HG02798 (cell line): ENCODE measurements around the gene ANKRD39.

ENCODE experiments used
- ATAC-seq: cut with Tn5 transposase; IDR thresholded peaks from one replicate; pipeline ENCODE4 v1.9.1; 2021; ENCODE audit warnings: mild to moderate bottlenecking; ENCODE audit not compliant: unreplicated experiment, poor library complexity

Gene ANKRD39

DNA sequence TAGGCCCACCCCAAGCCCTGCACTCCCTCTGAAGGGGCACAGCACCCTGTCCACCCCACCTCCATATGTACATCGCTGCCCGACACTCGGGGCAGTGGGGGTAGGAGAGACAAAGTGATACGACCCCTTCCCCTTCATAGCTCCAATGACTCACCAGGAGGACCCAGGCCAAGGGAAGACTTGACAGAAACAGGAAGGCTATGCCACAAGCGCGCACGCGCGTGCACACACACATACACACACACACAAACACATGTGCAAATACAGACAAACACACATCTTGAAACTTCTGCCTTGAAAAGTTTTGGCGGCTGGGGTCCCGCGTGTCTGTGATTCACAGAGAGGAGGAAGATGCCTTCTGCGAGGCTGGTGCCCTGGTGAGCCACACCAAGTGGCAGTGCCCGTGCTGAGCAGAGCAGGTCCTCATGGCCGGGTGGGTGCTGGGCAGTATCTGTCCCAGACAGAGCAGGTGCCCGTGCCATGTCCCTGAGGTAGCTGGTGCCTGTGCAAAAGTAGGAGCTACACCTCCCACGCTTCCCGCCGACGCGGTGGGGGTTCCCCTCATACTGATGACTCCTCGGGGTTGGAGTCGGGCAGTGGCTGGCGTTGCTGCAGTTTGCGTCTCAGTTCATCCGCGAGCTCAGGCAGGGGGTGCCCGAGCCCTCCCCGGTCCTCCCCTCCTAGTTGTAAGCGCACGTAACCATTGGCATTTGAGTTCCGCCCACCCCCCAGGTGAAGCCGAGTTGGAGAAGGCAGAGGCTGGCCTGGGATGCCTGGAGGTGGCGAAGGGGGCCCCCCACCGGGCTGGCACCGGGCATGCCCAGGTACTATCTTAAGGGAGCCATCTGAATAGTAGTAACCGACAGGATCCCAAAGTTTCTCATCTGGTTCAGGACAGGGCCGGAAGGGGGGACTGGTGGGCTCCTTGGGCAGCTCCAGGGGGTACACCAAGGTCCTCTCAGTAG is 2.5 kb upstream of the ANKRD39 start:
- no peak for ATAC-seq

DNA sequence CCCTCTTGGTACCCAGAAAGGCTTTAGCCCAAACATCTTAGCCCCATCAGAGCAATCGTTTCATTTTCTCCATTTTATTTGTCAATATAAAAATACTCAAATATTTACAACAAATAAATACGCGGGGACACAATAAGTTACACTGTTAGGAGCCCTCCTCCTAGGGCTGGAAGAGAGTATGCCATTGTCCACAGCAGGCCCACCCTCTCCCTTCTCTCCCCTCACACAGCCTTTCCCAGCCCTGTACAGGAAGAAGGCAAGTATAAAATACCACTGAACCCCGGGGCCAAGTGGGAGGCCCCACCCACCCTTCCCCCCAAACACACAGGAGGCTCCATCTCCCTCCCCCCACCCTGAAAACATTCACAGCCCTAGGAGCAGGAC is 1.9 kb upstream of the ANKRD39 start:
- no peak for ATAC-seq

GRCh38 chr2:96859099-96859649 is 1.4 kb upstream of the ANKRD39 start:
- no peak for ATAC-seq

DNA sequence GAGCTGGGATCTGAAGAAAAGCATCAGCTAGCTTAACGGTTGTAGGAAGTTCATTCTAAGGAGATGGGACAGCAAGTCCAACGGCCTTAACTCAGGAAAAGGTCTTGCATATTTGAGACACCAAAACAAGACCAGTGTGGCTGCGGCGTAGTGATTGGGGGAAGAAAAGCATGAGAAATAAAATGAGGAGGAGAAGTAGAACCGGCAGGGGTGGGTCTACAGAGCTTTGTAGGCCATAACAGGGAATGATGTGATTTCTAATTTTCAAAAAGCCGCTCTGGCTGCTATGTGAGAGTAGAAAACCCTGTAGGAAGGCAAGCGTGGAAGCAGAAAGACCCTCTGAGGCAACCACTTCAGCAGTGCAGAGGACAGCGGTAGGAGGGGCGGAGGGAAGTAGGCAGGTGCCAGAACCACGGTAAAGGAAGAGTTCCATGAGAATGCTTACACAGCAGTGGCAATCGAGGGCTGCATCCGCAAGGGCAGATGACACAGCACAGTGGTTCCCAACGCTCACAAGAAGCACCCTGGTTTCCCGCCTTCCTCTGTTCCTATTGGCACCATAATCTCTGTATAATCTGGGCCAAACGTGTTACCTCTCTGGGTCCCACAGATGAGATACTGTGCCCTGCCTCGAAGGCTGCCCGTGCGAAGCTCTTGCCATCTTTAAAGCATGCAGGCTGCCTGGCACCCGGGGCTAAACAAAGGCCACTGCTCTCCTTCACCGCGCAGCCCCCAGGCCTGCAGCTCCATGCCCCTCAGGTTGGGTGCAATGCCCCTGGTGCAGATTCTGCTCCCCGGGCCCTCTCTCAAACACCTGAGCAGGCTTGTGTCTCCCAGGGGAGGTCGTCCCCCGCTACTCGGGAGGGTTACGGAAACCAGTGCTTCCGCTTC is 795 bp downstream of the ANKRD39 start:
- no peak for ATAC-seq

DNA sequence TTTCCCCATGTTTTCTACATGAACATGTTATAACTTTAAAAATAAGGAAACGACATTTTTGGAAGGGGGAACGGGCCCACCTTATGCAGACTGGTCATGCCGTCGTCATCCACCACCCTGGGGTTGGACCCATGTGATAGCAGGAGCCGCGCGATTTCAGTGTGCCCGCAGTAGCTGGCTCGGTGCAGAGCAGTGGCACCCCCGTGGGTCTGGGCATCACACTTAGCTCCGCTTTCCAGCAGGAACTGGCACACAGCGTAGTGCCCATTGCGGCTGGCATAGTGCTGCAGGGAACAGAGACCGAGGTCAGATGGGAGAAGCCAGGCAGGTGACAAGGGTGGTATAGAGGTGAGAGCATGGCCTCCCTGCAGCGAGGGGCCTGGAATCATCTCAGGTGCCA is 4.5 kb downstream of the ANKRD39 start:
- no peak for ATAC-seq

GRCh38 chr2:96852667-96853066 is 5.1 kb downstream of the ANKRD39 start:
- no peak for ATAC-seq

GRCh38 chr2:96848264-96848663 is 9.6 kb downstream of the ANKRD39 start:
- no peak for ATAC-seq

- ATAC-seq = no peak
Measured at GRCh38 chr2:96847586-96847985, 10.2 kb downstream of the ANKRD39 start.

DNA sequence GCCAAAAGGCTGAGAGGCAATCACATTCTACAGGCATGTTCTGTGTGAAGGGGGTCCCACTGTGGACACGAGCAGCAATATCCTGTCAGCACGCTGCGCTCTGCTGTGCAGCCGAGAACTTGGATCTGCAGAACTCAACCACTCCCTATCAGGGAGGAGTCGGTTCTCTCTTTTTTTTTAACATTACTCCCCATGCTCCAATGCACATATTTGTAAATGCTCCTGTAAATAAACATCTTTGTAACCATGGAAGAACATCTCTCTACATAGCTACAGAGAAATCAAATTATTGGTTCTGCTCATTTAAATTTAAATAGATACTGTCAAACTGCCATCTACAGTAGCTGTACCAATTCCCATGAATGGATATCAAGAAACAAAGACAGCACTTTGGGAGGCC is 11.0 kb downstream of the ANKRD39 start:
- no peak for ATAC-seq

DNA sequence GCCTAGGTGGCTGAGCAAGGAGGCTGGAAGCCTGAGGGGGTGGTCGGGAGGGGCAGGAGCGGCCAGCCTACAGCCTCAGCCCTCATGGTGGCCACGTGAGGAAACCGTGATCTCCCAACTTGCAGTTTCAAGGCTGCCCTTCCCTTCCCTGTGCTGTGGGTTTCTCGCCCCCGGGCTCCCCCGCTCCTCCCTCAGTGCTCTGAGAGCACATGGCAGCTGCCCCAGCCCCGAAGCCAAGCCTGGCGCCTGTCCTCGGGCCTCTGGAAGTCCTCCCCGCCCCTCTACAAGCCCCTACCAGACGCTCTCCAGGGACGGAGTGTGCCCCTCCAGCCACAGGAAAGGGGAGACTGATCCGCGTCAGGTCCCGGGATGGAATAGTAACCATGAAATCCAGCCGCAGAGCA is 13.4 kb downstream of the ANKRD39 start:
- no peak for ATAC-seq

GRCh38 chr2:96843538-96844268 is 14.1 kb downstream of the ANKRD39 start, which contains the start of gene ANKRD23:
TSS of gene ANKRD23 (minus strand) at chr2:96844021. CDS start at chr2:96843992, 29 bp downstream.
- ATAC-seq = no peak

DNA sequence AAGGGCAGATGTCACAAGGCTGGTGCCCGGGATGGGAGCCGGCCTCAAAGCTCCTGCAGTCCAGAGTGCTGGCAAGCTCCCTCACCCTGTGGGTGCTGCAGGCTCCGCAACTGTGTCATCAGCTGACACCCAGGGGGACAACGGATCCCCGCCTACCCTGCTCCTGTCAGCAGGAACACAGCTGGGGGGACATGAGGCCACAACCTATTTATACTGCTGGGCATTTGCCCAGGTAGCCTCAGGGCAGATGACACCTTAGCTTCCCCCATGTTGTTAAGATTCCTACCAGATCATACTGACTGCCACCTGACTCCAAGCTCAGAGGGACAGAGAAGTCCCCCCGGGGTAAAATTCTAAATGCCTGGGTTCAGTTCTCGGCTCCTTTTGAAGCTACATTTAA is 15.2 kb downstream of the ANKRD39 start:
- ATAC-seq = no peak

GRCh38 chr2:96841701-96842495 is 15.9 kb downstream of the ANKRD39 start:
- ATAC-seq = no peak

GRCh38 chr2:96839875-96840850 is 17.7 kb downstream of the ANKRD39 start:
- ATAC-seq = no peak

DNA sequence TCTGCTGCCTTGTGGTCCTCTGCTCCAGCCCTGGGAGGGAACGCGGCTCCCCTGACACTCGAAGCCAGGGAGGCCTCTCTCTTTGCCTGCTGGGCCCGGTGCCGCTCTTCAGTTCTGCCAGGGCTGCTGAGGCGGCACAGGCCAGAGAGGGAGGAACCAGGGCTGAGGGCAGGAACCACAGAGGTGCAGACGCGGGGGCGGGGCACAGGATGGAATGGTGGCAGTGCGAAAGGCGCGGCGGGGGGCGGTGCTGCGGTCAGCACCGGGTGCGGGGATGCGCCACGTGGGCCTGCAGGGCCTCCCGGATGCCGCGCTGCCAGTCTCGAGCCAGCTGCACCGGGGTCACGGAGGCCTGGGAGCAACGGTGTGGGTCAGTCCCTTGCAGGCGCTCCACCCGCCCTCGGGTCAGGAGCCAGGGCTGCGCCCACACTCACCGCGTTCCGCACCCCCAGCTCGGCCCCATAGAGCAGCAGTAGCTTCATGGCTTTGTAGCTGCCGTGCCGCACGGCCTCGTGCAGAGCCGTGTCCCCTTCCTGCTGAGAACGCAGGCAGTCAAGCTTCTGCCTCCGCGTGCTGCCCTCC is 18.4 kb downstream of the ANKRD39 start:
- ATAC-seq = peak; percentile 78

DNA sequence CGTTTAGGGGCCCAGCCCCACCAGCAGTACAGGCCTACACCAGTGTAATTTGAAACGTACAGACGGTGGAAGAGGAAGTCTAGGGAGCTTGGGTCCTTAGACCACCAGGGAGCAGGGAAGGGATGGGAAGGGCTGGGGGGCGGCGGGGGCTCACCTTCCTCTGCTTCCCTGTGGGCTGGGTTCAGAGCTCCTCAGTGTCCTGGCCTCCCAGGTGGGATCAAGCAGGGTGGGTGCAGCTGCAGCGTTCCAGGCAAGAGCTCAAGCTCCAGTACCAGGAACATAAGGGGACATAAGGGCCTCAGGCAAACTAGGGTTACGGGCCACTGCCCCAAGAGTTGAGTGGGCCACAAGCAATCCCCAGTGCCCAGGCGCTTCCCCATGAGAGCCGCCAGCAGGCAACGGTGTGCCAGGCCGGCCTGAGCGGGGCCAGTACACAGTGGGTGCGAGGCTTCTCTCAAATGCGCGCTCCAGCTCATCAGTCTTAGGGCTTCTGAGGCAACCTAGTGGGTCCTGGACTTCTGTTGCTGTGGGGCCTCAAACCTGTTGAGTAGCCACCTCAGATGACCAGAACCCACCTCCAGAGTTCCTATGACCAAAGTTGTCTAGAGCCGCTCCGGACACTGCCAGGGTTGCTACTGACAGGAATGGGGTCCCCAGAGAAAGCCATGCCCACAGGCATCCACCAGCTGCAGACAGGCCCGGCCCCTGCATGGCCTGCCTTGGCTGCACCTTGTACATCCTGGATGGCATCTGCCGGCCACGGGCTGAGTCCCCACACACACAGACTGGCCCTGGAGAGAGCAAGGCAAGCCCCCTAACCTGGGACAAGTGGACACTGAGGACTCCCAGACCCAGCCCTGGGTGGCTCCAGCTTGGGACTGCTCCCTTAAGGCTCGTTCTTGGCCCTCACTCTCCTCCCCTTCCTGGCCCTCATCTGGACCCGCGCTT is 19.2 kb downstream of the ANKRD39 start:
- ATAC-seq = peak; percentile 11

- no peak for ATAC-seq
Measured at GRCh38 chr2:96837575-96837974, 20.2 kb downstream of the ANKRD39 start.
